A549 (cell line): ENCODE measurements around the gene SLIT3.

Experiments used
- EP300 ChIP-seq, 2 experiments: fragments of >200 bp; sonication (Bioruptor Twin); formaldehyde crosslinking; IDR thresholded peaks; 2 replicates in 1 of 2; 3 replicates in 1 of 2; pipeline ENCODE4 v1.6.1; 2016 to 2017
- JUN ChIP-seq, 2 experiments: fragments of >200 bp; sonication (Bioruptor Twin); formaldehyde crosslinking; IDR thresholded peaks; 2 replicates in 1 of 2; 3 replicates in 1 of 2; pipeline ENCODE4 v1.6.1; 2016 to 2017
- POLR2A ChIP-seq: IDR thresholded peaks from 2 replicates; pipeline ENCODE4 v1.6.1; 2012; ENCODE audit warnings: mild to moderate bottlenecking, low read length
- SREBF2 ChIP-seq: fragments of 450-650 bp; IDR thresholded peaks from 2 replicates; pipeline ENCODE4 v1.6.1; 2014; ENCODE audit warnings: mild to moderate bottlenecking, moderate library complexity
- TF ChIP-seq, protein P1 (sequence below): fragments of >200 bp; sonication (Bioruptor Twin); formaldehyde crosslinking; IDR thresholded peaks from 3 replicates; pipeline ENCODE4 v1.5.1; 2016
- TF ChIP-seq, protein P2 (sequence below): fragments of 200-600 bp; sonication (generic); IDR thresholded peaks from 2 replicates; pipeline ENCODE4 v1.6.1; 2016; ENCODE audit warnings: antibody characterized with exemption, mild to moderate bottlenecking, moderate library complexity

DNA sequence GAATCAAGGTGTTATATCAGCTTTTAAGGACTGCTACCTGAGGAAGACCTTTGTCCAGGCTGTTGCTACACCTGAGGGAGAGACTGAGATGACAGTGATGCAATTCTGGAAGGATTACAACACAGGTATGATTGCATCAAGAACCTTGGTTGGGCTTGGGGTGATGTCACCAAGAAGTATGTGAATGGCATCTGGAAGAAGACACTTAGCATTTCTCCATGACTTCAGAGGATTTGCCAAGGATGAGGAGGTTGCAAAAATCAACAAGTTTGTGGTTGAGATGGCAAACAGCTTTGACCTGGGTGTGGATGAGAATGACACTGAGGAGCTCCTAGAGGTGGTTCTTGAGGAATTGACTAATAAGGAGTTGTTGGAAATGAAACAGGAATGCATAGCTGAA is 653.9 kb downstream of the SLIT3 start:
- TF ChIP-seq, protein P1, sequence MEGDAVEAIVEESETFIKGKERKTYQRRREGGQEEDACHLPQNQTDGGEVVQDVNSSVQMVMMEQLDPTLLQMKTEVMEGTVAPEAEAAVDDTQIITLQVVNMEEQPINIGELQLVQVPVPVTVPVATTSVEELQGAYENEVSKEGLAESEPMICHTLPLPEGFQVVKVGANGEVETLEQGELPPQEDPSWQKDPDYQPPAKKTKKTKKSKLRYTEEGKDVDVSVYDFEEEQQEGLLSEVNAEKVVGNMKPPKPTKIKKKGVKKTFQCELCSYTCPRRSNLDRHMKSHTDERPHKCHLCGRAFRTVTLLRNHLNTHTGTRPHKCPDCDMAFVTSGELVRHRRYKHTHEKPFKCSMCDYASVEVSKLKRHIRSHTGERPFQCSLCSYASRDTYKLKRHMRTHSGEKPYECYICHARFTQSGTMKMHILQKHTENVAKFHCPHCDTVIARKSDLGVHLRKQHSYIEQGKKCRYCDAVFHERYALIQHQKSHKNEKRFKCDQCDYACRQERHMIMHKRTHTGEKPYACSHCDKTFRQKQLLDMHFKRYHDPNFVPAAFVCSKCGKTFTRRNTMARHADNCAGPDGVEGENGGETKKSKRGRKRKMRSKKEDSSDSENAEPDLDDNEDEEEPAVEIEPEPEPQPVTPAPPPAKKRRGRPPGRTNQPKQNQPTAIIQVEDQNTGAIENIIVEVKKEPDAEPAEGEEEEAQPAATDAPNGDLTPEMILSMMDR, result no peak
- TF ChIP-seq JUN (IDR thresholded peaks at IDR 0.05), result peak in 1 of 2 experiments; percentile 42; a peak in 2 of 5 replicates
- no peak for TF ChIP-seq SREBF2
- TF ChIP-seq, protein P2, sequence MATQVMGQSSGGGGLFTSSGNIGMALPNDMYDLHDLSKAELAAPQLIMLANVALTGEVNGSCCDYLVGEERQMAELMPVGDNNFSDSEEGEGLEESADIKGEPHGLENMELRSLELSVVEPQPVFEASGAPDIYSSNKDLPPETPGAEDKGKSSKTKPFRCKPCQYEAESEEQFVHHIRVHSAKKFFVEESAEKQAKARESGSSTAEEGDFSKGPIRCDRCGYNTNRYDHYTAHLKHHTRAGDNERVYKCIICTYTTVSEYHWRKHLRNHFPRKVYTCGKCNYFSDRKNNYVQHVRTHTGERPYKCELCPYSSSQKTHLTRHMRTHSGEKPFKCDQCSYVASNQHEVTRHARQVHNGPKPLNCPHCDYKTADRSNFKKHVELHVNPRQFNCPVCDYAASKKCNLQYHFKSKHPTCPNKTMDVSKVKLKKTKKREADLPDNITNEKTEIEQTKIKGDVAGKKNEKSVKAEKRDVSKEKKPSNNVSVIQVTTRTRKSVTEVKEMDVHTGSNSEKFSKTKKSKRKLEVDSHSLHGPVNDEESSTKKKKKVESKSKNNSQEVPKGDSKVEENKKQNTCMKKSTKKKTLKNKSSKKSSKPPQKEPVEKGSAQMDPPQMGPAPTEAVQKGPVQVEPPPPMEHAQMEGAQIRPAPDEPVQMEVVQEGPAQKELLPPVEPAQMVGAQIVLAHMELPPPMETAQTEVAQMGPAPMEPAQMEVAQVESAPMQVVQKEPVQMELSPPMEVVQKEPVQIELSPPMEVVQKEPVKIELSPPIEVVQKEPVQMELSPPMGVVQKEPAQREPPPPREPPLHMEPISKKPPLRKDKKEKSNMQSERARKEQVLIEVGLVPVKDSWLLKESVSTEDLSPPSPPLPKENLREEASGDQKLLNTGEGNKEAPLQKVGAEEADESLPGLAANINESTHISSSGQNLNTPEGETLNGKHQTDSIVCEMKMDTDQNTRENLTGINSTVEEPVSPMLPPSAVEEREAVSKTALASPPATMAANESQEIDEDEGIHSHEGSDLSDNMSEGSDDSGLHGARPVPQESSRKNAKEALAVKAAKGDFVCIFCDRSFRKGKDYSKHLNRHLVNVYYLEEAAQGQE, result no peak
- no peak for TF ChIP-seq POLR2A
- TF ChIP-seq EP300 (IDR thresholded peaks at IDR 0.05), result peak; percentile 16 to 52; a peak in 1 of 5 replicates
